Stimulated activated CD4-positive, alpha-beta T cell treated with anti-CD3 and anti-CD28 coated beads, Interleukin-15, amount 100 ng/mL, for 48 hours (primary cell): ENCODE data around the gene GARNL3.

Source experiments
- DNase-seq, 2 donors: peaks; one replicate each; pipeline ENCODE4 v3.0.0-alpha.2; 2020; ENCODE audit warnings: low read depth in 2 of 2

GARNL3 gene

DNA sequence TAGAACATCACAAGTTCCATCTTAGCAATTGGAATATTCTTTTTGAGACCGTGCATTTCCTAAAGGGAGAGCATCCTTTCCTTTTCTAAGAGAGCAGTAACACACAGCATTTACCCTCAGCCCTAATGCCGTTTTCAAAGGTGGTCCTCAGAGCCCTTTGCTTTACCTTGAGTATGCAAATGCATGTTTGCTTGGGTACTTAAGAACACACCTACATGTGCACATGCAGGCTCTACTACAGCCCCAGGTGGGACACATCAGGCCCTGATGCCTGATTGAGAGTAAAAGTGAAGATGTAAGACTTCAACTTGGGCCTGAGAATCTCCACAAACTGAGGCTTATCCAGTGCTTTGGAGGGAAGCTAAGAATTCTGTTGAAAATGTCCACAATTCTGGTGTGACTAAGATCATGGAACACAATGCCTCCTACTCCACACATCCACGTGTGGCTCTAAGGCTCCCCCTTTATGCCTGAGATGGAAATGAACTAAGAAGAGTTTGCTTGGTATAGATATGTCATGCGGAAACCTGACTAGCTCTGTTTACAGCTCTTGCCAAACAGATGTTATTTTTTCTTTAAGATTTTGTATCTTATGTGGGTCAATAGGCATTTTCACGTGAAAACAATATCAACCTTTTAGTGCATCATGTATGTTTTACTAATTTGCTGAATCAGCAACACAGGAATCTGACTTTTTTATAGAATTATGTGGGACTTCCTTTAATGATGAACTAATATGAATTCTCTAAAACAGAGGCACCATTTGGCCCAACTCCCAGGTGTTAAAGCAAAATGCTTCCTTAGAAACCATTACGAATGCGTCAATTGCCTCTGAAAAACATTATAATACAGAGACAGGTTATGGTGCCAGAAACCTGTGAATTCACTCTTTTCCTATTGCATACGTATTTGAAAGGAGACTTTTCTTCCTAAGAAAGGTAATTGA is 83.5 kb downstream of the GARNL3 start:
- DNase-seq = no peak

DNA sequence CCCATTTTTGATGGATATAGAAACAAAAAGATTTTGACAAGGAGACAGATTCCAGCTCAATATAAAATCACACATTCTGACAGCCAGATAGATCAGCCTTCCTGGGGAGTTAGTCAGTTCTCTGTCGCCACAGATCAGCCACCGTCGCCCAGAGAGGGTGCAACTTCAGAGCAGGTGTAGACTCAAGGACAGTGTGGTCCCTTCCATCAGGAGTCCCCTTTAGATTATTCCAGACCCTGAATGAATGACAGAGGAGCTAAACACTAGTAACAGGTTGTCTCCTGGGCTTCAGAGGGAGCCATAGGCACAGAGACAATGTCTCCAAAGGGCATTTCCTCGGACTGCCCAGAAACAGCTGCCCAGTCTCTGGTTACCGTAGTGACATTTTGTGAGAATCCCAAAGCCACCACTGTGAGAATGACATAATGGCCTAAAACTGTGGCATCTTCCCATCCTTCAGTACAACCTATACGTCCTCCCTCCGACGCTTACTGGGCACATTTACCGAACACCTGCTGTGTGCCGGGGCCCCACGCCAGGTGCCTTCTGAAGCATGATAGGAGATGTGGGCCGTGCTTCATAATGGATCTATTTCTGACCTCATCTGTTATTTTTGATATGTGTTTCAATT is 85.0 kb downstream of the GARNL3 start:
- DNase-seq = no peak

DNA sequence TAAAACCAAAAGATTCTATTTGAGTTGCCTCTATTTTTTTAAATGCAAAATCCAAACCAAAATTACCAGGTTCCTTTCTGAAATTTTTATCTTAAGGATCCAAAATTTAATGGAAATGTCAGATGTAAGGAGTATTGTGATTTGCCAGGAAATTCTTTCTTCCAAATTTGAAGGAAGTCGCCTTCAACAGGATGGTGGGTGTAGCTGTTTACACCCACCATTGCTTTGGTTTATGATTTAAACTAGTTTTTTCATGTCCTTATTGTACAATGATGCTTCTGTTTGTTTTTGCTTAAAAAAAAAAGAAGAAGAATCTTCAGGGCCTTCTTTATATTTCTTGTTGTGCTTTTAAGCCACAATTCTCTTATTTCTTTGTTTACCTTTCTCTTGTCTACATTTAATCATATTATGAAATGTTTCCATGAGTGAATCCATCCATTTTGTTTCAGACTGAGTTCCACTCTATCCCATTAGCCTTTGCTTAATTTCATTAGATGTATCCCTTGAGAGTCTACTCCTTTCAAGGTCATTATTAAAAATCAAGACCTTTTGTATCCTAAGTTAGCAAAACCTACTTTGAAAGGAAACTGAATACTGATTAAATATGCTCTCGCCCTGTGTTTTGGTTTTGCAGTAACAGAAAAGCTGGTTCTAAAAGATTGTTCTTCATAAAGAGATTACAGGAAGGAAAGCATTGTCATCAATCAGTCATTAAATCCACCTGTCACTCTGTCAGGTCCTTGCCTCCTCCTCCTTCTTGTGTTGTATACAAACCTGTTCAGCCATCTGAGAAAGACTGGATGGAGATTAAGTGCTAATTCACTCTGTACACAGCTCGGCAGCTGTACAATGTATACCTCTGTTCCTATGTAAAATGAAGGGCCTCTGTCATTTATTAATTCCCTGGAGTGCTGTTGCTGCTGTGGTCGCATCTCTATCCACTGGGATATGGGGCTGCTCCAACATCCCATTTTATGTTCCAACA is 86.9 kb downstream of the GARNL3 start:
- DNase-seq = no peak

DNA sequence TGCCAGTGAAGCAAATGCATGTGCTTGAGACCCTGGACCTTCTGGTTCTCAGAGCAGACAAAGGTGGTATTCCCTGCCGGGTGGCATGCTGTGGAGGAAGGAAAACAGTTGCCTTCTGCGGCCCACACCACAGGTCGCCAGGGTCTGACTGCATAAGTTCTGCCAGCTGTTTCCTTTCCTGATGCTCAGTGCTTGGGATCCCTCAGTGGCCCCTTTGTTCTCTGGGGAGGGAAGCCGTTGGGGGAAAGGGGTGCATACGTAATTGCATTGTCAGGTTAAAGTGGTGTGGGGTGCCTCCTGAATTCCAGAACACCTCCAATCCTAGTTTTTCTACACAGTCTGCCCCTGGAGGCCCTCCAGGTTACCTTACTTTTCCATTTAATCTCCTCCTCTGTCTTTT is 89.3 kb downstream of the GARNL3 start:
- no peak for DNase-seq

DNA sequence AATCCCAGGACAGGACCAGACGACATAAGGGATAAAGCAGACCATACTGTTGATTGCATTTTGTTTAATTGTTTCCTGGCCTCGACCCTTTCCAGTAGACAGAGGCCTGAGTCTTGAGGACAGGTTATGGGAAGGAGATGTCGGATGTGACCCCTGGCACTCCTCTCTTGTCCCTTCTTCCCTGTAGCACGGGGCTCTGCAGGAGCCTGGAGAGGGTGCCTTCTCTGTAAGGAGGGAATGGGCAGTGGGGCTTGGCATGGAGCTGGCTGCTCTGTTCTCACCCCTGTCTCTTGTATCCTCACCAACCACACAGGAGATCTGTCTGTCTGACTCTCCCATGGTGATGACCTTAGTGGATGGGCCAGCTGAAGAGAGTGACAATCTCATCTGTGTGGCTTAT is 92.3 kb downstream of the GARNL3 start:
- no peak for DNase-seq

DNA sequence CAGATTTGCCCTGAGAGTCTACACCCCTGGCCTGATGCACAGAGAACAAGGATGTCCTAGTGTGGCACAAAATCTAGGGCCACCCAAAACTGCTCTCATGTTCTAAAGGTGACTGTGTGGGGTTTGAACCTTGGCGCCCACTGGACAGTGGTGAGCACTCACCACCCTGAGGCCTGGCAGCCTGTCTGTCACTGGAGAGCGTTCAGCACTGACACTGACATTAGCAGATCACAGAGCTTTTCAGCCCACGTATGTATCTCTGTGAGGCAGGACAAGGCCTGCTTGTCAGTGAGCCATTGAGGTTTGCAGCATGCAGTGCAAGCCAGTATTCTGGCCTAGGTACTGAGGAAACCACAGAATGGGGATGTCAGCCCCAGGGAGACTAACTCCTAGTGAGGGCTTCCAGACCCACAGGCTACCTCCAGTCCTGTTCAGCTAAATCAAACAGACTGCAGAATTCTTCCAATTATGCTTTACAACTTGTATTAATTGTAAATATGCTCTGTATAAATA is 93.5 kb downstream of the GARNL3 start:
- no peak for DNase-seq

DNA sequence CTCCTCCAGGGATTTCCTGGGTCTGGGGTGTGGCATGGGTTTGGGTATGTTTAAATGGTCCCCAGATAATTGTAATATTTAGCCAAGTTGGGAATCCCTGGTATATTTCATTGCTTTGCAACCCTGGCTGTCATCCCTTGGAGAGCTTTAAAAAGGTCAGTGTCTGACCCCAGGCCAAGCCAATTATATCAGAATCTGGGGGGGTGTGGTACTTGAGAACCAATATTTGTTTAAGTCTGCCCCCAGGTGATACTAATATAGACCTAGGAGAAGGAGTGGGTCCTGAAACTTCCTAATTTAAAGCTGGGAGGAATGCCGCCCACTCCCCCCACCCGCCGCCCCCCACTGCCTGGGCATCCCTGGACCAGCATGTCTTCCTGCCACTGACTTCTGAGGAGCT is 94.2 kb downstream of the GARNL3 start:
- DNase-seq = no peak

DNA sequence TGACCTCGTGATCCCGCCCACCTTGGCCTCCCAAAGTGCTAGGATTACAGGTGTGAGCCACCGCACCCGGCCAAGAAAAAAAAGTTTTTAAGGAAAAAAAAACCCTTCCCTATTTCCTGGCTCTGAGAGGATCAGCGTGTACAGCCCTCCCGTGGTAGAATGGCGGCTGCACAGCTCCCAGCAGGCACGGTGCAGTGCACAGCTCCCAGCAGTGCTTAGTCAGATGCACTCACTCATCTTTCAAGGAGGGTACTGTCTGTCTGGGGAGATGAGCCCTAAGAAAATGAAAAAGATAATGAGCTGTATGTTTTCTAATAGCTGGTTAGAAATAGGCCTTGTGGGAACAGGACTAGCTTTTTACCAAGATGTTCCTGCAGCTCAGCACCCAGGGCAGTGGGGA is 95.7 kb downstream of the GARNL3 start:
- DNase-seq = no peak

DNA sequence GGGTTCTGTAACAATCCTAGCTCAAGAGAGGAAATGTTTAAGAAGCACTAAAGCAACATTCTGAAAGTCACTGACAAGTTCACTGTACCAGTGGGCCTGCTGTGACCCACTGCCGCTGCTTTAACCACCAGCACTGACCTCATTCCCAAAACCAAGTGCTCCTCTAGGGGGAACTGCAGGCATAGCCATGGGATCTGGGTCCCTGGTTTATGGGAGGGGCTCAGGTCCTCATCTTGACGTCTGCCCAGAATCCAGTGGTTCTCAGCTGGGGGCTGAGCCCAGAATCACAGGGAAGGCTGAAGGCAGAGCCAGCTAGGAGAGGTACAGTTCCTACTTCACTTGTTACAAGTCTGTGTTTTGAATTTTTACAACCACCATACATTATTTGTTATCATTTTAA is 96.3 kb downstream of the GARNL3 start:
- DNase-seq = no peak

DNA sequence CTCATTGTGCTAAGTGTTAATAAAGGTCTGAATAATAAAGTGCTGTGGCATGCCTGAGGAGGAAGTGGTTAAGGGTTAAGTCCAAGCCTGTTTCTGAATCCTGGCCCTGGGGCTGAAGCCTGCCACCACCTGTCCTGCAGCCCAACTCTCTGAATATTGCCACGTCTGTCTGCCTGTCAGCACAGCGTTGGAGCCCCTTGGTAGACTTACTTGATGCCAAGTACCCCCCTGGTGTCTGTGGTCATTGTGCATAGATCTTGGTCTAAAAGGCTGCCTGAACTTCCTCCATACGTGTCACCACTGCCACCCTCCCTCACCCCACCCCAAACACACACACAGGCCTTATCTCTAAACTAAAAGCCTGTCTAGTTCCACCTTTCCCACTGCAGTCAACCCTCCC is 97.0 kb downstream of the GARNL3 start:
- DNase-seq = no peak

DNA sequence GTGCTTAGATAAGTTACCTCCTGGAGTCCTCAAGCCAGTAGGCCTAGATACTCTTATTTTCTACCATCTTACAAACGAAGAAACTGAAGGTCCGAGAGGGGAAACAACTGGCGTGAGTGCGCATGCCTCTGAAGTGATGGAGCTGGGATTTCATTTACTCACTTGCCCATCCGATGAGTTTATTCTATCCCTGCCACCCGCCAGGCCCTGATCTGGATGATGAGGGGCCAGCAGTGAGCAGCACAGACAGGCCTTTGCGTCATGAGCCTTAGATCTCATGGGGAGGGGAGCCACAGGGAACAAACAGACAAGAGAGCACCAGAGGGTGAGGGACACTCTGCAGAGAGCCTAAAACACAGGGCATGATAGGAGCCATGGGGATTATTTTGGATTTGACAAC is 98.3 kb downstream of the GARNL3 start:
- no peak for DNase-seq

DNA sequence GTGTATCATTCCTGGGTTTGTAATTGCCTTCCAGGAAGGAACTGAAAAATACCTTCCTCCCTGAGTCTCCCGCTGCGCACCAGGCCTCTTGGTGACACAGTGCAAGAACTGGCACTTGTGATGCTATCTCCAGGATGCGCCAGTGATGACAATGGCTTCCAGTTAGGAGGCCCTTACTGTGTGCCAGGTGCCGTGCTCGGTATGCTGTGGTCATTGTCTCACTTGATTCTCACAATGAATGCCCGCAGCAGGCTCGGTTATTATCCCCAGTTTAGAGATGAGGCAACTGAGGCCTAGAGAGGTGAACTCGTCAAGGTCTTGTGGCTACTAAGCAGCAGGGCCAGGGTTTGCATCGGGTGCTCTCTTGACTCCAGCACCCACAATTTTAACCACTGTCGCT is 100.9 kb downstream of the GARNL3 start:
- no peak for DNase-seq

DNA sequence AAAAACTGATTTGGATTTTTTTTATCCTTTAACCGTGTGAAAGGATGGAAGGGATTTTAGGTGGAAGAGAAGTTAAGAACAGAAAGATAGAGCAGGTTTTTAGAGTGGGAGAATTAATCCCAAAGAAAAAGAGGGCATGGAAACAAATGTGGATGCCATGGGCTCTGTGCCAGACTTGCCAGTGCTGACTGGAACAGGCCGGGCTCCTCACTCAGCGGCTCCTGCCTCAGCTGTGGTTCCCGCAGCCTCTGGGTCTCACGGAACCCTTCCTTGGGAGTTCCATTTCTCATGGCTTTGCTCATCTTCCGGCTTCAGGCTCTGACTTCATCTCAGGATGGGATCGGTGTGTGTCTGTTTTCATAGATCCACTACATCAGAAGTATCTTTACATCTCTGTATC is 102.0 kb downstream of the GARNL3 start:
- no peak for DNase-seq

DNA sequence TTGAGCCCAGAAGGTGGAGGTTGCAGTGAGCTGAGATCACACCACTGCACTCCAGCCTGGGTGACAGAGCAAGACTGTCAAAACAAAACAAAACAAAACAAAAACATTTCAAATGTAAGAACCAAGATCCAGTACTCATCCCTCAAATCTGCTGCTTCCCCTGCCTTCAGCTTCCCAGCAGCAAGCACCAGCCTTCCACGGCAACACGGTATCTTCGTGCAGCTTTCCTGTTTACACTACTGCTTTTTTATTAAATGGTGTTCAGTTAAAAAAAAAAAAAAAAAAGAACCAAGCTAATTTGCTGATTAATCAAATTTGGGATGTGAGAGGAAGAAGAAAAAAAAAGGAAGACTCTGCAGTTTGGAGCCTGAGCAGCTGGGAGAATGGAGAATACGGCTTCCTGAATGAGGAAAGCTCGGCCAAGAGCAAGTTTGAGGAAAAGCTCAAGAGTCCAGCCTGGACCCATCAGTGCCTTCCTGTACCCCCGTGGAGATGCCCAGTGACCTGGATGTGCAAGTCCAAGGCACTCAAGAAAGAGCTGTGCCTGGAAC is 104.4 kb downstream of the GARNL3 start:
- DNase-seq = no peak

DNA sequence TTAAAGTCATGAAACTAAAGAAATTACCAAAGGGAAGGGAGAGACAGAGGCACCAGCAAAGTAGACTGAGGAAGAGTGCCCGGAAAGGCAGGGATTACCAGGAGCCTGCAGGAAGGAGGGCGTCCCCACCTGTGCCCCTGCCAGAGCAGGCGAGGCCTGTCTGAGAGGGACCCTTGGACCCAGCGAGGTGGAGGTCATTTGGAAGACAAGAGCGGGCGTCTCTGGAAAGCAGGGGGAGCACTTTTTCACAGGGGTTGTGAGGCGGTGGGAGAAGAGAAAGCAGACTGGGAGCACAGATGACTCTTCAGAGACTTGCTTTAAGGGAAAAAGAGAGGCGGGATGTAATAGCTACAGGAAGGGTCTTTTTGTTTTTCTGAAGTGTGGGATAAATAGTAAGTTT is 104.9 kb downstream of the GARNL3 start:
- DNase-seq = no peak

DNA sequence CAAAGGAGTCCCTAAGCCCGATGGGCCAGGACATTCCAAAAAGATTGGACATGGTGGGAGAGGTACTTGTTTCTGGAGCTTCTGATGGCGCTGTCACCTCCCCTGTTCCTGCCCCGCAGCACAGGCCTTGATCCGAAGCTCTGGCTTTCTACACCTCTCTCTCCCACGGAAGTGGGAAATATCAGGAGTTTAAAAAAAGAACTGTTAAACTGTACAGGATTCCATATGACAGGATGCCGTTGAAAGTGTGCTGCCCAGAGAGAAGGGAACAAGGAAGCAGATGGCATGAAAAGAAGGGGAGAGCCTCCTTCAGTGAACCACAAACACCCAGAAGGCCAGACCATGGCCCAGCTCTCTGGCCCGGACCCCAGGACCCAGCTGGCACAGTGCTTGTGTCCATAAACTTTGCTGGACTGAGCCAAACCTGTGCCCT is 105.6 kb downstream of the GARNL3 start:
- DNase-seq = no peak

DNA sequence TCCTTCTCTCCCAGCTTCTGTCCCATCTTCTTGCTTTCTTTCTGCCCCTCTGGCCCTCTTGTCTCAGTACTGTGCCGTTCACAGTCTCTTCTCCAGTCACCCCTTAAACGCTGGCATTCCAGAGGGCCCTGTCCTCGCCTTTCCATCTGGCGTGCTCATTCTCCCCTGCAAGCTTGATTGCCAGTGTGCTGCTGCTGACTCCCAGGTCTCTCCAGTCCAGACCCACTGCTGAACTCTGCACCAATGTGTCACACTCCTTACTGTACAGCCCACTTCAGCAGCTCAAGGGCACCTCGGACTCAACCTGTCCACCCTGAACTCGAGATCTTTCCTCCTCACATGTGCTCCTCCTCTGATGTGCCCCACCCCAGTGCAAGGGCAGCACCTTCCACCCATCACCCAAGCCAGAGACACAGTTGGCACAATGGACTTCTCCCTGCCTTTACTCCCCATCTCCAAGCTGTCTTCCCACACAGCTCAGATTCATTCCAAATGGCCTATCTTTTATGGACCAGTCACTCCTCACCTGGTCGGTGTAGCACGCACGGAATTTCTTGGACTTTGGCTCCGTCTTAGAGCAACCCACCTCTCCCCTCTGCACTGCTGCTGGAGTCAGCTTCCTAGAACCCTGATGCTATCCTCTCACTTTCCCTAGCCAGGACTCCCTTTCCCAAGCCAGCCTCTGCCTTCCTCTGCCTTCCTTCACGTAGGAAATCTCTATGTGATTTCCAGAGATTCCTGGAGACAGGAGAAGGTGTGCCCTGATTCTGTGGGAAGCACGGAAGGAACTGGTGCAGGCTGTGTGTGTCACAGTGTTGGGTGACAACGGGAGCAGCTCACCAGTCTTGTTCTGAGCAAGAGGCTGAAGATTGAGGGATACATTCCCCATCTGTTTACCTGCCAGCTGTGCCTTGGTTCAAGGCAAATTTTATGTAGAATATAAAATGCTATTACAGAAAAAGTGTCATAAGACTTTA is 106.4 kb downstream of the GARNL3 start:
- no peak for DNase-seq

DNA sequence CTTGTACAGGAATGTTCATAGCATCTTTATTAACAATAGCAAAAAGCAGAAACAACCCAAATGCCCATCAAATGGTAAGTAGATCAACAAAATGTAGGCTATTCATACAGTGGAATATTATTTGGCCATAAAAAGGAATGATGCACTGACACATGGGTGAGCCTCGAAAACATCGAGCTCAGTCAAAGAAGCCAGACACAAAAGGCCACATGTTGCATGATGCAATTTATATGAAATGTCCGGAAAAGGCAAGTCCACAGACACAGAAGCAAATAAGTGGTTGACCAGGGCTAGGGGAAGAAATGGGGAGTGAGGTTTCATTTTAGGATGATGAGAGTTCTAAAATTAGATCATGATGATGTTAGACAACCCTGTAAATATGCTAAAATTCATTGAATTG is 115.9 kb downstream of the GARNL3 start:
- no peak for DNase-seq

DNA sequence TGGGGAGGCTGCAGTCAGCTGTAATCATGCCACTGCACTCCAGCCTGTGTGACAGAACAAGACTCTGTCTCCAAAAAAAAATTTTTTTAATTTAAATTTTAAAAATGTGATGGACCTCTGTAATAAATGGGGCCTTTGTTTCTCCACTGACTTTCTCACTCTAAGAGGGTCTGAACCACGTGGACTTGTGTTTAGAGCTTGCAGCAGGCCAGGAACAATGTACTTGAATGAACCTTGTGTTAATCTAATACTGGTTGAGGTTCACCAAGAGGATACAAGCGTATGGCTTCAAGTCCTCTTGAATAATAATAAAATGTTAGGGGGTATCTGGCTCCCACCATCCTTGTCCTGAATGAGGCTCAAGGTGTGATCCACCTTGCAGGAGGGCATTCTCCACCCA is 118.0 kb downstream of the GARNL3 start:
- DNase-seq = no peak

DNA sequence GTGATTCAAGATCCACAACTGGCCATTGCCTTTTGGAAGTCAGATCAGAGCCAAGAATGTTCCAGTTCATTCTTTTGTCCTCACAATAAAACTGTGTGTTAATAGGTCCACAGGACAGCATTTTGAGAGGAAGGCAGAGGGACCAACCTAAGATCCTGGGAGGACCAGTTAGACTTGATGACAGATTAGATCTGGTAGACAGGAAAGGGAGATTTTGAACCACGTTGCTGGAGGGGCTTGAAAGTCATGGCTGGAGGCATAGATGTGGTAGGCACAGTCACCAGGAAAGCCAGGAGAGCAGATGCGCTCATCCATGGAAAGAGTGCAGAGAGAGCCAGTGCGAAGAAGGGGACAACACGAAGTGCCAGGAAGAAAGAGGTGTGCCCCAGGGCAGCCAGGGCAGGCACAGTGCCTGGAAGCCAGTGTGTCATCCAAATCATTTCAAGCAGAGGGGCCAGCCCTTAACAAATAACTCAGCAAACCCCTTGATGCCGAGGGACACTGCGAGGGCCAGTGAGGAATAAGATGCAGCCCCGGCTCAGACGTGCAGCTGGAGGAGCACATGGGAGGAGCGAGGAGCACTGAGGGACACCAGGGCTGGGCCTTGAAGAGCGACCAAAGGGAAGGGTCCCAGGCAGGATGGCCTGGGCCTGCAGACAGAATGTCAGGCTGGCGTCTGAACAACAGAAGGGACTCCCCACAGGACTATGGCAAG is 119.6 kb downstream of the GARNL3 start:
- no peak for DNase-seq
